ENCODE measurements around the gene MKNK2. TPM values are rescaled to one million over a fixed set of nuclear protein-coding genes. Genes with fewer than 3 reads are reported as not detected.

The MKNK2 gene
- total and polyA plus RNA-seq, 2 donors (not counting 1 experiment from before 2014, with no cell fraction given): 24.7 to 409 TPM

- H3K4me3 ChIP-seq (replicated peaks in 1 of 4; ENCODE audit: control extremely low read depth in 1 of 4, insufficient read depth in 1 of 4, low read depth in 3 of 4, low read length in 4 of 4): no peak overlapping the region
- no peaks in the 10 kb centered on the region for H3K27me3 ChIP-seq (ENCODE audit: control insufficient read depth, insufficient read depth, low read length)
- H4K20me1 ChIP-seq (ENCODE audit: control insufficient read depth, extremely low read depth, insufficient read depth, low read length): no peaks in the 10 kb centered on the region
- no peak overlapping the region for H3K4me2 ChIP-seq (ENCODE audit: extremely low read depth, insufficient read depth, low read length)
- peak in 1 of 2 donors; percentile 46 for DNase-seq (ENCODE audit: low read depth in 2 of 2)
- no peak overlapping the region for H3K9ac ChIP-seq (ENCODE audit: insufficient read depth, low read length)
- TF ChIP-seq CTCF (conservative IDR thresholded peaks at IDR 0.05 in 1 of 2, IDR thresholded peaks at IDR 0.05 in 1 of 2; ENCODE audit: low read depth in 1 of 2, low read length in 2 of 2) (no peak), EZH2 (IDR thresholded peaks at IDR 0.05; ENCODE audit: low read length, missing control alignments) (no peak)
- H3K9me3 ChIP-seq (ENCODE audit: control insufficient read depth, insufficient read depth, low read depth, low read length): no peaks in the 10 kb centered on the region
- H3K79me2 ChIP-seq (ENCODE audit: control insufficient read depth, insufficient read depth, low read length): peaks cover 29% of the 10 kb centered on the region
- H3K4me1 ChIP-seq (ENCODE audit: control insufficient read depth, extremely low read depth, insufficient read depth, low read length): peaks cover 8% of the 10 kb centered on the region
- no peak overlapping the region for H2AFZ ChIP-seq (ENCODE audit: low read length)
- peaks cover 18% of the 10 kb centered on the region for H3K36me3 ChIP-seq (ENCODE audit: control insufficient read depth, insufficient read depth, low read length)
- no peak overlapping the region for H3K27ac ChIP-seq (ENCODE audit: insufficient read depth, low read length)
Measured at GRCh38 chr19:2084993-2085720, 34.1 kb upstream of the MKNK2 start.

- Histone ChIP-seq H3K27ac (ENCODE audit: insufficient read depth, low read length) (no peak overlapping the region), H3K9me3 (ENCODE audit: control insufficient read depth, insufficient read depth, low read depth, low read length) (no peaks in the 10 kb centered on the region), H3K4me2 (ENCODE audit: extremely low read depth, insufficient read depth, low read length) (no peak overlapping the region), H3K36me3 (ENCODE audit: control insufficient read depth, insufficient read depth, low read length) (peaks cover 21% of the 10 kb centered on the region), H3K27me3 (ENCODE audit: control insufficient read depth, insufficient read depth, low read length) (no peaks in the 10 kb centered on the region), H3K9ac (ENCODE audit: insufficient read depth, low read length) (no peak overlapping the region), H4K20me1 (ENCODE audit: control insufficient read depth, extremely low read depth, insufficient read depth, low read length) (no peaks in the 10 kb centered on the region), H3K4me3 (replicated peaks in 1 of 4; ENCODE audit: control extremely low read depth in 1 of 4, insufficient read depth in 1 of 4, low read depth in 3 of 4, low read length in 4 of 4) (no peak overlapping the region), H3K4me1 (ENCODE audit: control insufficient read depth, extremely low read depth, insufficient read depth, low read length) (no peaks in the 10 kb centered on the region), H3K79me2 (ENCODE audit: control insufficient read depth, insufficient read depth, low read length) (peaks cover 15% of the 10 kb centered on the region), H2AFZ (ENCODE audit: low read length) (no peak overlapping the region)
- DNase-seq (ENCODE audit: low read depth in 2 of 2): no peak
- TF ChIP-seq CTCF (conservative IDR thresholded peaks at IDR 0.05 in 1 of 2, IDR thresholded peaks at IDR 0.05 in 1 of 2; ENCODE audit: low read depth in 1 of 2, low read length in 2 of 2) (no peak), EZH2 (IDR thresholded peaks at IDR 0.05; ENCODE audit: low read length, missing control alignments) (no peak)
Measured at GRCh38 chr19:2083174-2083854, 32.3 kb upstream of the MKNK2 start.

GRCh38 chr19:2081873-2082810 is 31.1 kb upstream of the MKNK2 start:
- Histone ChIP-seq H3K27me3 (ENCODE audit: control insufficient read depth, insufficient read depth, low read length) (no peaks in the 10 kb centered on the region), H3K36me3 (ENCODE audit: control insufficient read depth, insufficient read depth, low read length) (peaks cover 26% of the 10 kb centered on the region), H2AFZ (ENCODE audit: low read length) (no peak overlapping the region), H3K4me2 (ENCODE audit: extremely low read depth, insufficient read depth, low read length) (no peak overlapping the region), H3K4me1 (ENCODE audit: control insufficient read depth, extremely low read depth, insufficient read depth, low read length) (no peaks in the 10 kb centered on the region), H3K9ac (ENCODE audit: insufficient read depth, low read length) (no peak overlapping the region), H4K20me1 (ENCODE audit: control insufficient read depth, extremely low read depth, insufficient read depth, low read length) (no peaks in the 10 kb centered on the region), H3K79me2 (ENCODE audit: control insufficient read depth, insufficient read depth, low read length) (peaks cover 8% of the 10 kb centered on the region), H3K9me3 (ENCODE audit: control insufficient read depth, insufficient read depth, low read depth, low read length) (no peaks in the 10 kb centered on the region), H3K4me3 (replicated peaks in 1 of 4; ENCODE audit: control extremely low read depth in 1 of 4, insufficient read depth in 1 of 4, low read depth in 3 of 4, low read length in 4 of 4) (no peak overlapping the region), H3K27ac (ENCODE audit: insufficient read depth, low read length) (no peak overlapping the region)
- TF ChIP-seq EZH2 (IDR thresholded peaks at IDR 0.05; ENCODE audit: low read length, missing control alignments) (no peak), CTCF (conservative IDR thresholded peaks at IDR 0.05 in 1 of 2, IDR thresholded peaks at IDR 0.05 in 1 of 2; ENCODE audit: low read depth in 1 of 2, low read length in 2 of 2) (no peak)
- DNase-seq (ENCODE audit: low read depth in 2 of 2): no peak

All from fibroblast of lung (primary cell).